GM12865 (cell line): ENCODE results near the gene STK24.
A peak's percentile ranks its signal among the peaks of the same experiment; 100 is the strongest.
"Not testable (repeated sequence)": the region's sequence is repeated elsewhere in the genome, so short reads cannot be mapped to it uniquely, and the experiment has no call there.

Source experiments
- DNase-seq: peaks from one replicate; pipeline ENCODE4 v3.0.0; 2010; ENCODE audit warnings: low read depth
- H3K4me3 ChIP-seq: 2 replicates; pipeline ENCODE4 v1.5.1; 2011; ENCODE audit warnings: mild to moderate bottlenecking, low read depth, low read length, control low read depth
- TF ChIP-seq, protein P1 (sequence below): IDR thresholded peaks from 2 replicates; pipeline ENCODE4 v1.5.1; 2011; ENCODE audit warnings: low read length, control low read depth, low read depth, inconsistent platforms; ENCODE audit not compliant: insufficient read depth; ENCODE audit errors: missing control alignments

The STK24 gene

DNA sequence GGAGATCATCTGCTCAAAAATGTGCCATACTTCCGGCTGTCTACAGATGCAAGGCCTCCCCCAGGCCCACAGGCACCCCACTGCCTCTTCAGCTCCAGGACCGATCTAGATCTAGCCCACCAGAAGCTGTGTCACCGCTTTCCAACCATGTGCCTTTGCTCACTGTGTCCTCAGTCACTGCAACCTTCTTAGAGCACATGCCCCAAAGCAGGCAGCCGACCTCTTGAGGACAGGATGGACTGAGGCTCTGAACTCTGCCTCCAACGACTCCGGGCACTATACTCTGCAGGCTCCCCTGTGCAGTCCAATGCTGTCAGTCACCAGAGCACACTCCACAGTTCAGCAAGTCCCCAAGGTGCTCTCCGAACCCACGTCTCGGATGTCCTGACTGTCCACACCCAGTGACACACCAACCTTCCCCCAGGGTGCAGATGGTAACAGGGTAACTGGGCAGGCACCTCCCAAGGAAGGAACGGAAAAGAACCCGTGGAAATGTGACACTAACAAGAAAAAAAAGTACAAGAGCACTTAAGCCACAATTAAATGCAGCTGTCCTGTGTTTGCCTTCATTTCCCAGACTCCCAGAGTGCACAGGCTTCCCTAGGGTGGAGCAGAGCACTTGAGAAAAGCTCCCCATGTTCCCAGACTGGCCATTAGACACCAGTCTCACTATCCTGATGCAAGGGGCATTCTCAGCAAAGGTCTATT, 4.8 kb downstream of the STK24 start:
- peak; percentile 51 for DNase-seq
- TF ChIP-seq, protein P1, sequence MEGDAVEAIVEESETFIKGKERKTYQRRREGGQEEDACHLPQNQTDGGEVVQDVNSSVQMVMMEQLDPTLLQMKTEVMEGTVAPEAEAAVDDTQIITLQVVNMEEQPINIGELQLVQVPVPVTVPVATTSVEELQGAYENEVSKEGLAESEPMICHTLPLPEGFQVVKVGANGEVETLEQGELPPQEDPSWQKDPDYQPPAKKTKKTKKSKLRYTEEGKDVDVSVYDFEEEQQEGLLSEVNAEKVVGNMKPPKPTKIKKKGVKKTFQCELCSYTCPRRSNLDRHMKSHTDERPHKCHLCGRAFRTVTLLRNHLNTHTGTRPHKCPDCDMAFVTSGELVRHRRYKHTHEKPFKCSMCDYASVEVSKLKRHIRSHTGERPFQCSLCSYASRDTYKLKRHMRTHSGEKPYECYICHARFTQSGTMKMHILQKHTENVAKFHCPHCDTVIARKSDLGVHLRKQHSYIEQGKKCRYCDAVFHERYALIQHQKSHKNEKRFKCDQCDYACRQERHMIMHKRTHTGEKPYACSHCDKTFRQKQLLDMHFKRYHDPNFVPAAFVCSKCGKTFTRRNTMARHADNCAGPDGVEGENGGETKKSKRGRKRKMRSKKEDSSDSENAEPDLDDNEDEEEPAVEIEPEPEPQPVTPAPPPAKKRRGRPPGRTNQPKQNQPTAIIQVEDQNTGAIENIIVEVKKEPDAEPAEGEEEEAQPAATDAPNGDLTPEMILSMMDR = no peak
- H3K4me3 ChIP-seq = peak overlapping the region; percentile 75

DNA sequence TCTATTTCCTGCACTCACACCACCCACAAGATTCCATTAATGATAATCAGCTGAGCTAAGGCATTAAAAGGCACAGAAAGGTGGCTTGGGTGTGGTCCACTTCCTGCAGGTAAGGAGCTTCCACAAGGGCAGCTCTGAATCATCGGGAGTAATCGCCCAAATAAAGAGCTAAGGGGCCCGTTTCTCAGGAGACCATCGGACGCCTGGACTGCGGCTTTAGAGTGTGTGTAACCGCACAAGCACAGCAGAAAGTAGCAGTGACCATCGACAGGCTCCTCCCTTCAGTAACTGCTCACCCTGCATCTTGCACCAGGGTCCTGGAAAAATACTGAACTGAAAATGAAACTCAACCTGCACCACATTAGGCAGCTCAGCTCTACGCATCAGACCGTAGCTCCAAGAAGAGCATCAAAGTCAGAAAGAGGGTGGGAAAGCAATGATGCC, 6.0 kb downstream of the STK24 start:
- TF ChIP-seq, protein P1 = no peak
- peak; percentile 93 for DNase-seq
- H3K4me3 ChIP-seq = peak overlapping the region; percentile 44

DNA sequence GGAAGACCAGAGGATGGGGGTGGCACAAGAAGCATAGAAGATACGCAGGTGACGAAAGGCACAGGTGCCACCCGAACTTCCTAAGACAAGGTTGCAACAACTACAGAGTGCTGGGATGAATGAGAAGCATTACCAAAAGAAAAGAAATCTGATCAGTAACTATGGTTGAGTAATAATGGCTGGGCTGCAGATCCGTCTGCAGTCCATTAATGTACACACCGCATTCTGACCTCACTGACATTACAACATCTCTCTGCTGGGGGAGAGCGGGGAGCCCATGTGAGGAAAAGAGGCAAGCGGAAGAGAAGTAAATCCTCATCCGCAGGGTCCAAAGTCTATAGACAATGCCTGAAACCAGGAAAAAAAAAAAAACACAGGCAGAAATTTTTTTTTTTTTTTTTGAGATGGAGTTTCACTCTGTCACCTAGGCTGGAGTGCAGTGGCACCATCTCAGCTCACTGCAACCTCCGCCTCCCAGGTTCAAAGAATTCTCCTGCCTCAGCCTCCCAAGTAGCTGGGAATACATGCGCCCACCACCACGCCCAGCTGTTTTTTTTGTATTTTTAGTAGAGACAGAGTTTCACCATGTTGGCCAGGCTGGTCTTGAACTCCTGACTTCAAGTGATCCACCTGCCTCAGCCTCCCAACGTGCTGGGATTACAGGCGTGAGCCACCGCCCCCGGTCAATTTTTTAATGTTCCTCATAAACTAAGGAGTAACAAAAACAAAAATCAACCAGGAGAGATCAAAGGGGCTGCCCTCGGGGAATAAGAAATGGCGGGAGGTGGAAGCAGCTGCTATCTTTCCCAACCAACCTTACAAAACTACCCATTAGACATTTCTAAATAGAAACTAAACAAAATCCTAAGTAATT, 7.2 kb downstream of the STK24 start:
- 0 out of 2 replicates have a peak overlapping the region, but pooled peaks have one; percentile 12 for H3K4me3 ChIP-seq
- not testable (repeated sequence) for DNase-seq

DNA sequence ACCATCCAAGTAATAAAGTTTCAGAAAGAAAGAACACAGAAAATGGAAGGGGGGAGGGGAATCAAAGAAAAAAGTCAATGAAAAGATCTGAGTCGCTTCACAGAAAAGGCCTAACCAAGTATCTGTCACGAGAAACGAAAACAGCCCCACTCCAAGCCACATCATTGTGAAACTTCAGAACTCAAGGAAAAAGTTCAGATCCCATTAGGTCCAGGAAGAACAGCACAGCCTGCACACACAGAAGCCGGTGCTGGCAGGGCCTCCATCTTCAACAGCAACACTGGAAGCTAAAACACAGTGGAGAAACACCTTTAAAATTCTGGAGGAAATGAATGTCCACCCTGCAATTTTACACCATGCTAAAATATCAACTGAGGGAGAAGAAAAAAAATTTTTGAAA, 8.0 kb downstream of the STK24 start:
- H3K4me3 ChIP-seq = no peak overlapping the region

DNA sequence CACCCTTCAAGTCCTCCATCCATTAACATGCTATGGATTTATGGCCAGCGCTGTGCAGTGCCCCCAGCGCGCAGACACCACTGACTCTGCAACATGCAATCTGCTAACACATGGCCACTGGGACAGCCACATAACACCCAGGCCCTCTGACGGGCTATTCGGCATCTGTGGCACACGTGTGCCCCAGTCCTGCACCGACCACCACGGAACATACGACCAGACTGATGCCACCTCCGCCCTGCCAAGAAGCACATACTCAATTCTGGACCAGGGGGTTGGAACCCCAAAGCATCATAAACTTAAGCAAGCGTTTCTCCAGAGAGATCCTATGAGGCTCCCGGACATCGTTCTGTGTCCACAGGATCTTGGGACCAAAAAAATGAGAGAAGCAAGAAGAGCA, 9.8 kb downstream of the STK24 start:
- TF ChIP-seq, protein P1 = no peak
- no peak for DNase-seq
- no peak overlapping the region for H3K4me3 ChIP-seq

More for the DNA sequence above, 8.0 kb downstream of the STK24 start:
- no peak for DNase-seq
- TF ChIP-seq, protein P1 = no peak

DNA sequence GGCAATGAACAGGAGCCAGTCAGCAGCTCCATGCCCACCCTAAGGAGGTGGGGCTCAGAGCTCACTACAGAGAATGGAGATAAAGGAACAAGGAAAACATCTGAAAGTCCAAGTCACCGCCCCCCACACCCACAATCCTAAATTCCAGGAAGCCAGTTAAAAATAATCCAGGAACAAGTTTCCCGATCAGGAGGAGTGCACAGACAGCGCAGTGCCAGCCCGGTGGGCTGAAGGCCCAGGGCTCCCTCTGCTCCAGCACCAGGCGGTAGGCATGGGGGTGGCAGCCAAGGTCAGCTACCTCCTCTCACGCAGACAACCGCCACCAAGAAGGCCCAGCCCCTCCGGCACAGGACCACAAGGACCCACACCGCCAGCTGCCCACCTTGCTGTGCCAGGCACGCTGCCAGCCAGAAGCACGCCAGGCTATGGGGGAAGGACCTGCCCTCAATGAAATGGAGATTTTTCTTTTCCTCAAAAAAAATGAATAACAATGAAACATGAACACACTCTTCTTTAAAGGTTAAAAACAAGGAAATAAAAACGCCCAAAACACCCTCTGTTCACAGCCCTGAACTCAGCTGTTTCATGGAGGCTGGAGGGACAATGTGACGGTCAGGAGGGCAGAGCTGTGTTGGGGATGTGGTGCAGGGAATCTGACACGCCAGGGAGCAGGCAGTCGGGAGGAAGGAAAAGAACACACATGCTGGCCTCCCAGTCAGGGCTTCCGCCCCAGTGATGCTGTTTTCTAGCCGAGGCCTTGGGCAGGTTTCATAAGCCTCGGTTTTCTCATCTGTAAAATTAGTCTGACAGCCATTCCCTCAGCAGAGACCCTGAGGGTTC, 11.0 kb downstream of the STK24 start:
- TF ChIP-seq, protein P1 = no peak
- H3K4me3 ChIP-seq = no peak overlapping the region
- peak; percentile 37 for DNase-seq
